Measurements from ENCODE around the gene SHISAL2A.

SHISAL2A gene

DNA sequence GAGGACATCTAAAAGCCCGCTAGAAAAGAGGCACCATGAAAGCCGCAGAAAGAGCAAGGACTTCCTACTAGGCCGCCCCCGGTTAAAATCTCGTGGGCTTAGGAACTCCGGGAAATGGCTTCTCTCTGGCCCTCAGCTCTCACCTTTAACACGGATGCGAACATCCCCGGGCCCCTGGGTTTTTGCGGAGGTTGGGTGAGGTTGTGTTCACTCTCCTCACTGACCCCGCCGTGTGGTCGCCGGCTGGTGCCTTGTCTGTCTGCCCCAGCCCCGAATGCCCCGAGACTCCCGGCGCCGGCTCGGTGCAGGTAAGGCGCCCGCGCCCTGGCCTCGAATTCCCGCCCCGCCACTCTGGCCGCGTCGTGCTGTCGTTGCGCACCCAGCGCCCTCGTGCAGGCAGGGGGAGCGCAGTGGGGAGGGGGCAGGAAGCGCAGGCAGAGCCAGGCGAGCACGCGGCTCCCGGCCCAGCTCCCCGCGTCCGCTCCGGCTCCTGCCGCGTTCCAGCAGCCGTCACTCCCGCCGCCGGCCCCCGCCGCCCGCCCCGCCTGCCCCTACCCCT lies at the start of gene SHISAL2A:
TSS of gene SHISAL2A (plus strand) at position 437 of the 559 bp plus-strand sequence. CDS start 326 bp downstream, outside the sequence.
- DNase-seq (ENCODE audit: low spot score): no peak

DNA sequence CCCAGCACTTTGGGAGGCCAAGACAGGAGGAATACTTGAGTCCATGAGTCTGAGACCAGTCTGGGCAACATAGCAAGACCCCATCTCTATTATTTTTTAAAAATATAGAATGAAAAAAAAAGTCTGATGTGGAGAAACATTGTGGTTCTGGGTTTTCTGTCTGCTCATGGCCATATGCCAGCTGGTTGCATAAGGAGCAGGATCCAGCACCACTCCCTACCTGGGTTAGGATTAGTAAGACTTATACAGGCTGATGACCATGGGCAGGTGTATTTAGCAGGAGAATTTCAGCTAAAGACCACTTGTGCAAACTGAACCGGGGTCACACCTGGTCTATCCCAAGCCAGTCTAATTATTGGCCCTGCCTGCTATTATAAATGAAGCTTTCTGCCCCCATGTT lies 47.5 kb upstream of the SHISAL2A start:
- no peak for DNase-seq (ENCODE audit: low spot score)

GRCh38 chr1:52588027-52588426 lies 44.9 kb upstream of the SHISAL2A start:
- no peak for DNase-seq (ENCODE audit: low spot score)

- no peak for DNase-seq (ENCODE audit: low spot score)
Measured at GRCh38 chr1:52588535-52588934, 44.4 kb upstream of the SHISAL2A start.

DNA sequence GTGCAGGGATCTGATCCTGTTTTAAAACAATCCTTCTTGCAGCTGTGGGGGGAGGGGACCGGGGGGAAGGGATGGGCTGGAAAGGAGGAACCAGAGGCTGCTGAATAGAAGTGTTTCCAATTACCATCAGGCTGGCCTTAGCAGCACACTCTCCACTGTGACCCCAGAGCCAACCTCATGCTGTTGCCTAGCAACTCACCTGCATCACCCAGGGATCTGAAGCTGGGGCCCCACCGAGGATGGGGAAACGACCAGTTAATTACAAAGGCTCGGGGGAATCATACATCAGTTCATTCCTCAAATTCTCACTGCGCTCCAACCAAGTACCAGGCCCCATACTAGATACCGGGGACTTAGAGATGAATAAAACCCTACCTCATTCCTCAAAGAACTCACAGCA lies 42.7 kb upstream of the SHISAL2A start:
- no peak for DNase-seq (ENCODE audit: low spot score)

GRCh38 chr1:52592637-52593323 lies 40.2 kb upstream of the SHISAL2A start:
- no peak for DNase-seq (ENCODE audit: low spot score)

DNA sequence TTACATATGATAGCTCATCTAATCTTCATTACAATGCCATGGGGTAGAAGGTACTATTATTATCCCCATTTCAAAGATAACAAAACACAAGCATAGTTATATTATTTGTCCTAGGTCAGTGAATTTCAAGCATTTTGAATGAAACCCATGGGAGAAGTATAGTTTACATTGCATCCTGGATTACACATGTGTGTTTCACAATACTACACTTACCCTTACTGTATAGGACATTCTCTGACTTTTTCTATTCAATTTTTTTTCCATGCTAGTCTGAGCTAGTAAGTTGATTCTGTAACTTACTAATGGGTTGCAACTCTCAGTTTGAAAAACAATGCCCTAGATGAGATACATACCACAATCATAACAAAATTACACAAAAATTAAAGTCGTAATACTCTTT lies 39.5 kb upstream of the SHISAL2A start:
- DNase-seq (ENCODE audit: low spot score): no peak

DNA sequence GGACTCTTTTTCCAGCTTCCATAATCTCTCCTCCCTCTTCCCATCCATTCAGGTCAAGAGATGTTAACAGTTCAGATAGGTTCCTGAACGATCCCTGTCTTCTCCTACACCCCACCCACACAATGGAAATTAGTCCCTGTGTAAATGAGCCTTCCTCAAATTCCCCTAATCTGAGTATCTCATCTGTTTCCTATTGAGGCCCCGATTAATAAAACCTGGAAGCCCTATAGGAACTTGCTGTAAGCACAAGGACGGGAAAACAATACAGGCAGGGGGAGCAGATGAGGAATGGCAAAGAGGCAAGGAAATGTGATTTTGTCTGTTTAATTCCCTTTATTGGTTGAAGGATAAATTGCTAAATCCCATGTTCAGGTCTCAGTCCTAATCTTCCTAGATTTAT lies 37.9 kb upstream of the SHISAL2A start:
- DNase-seq (ENCODE audit: low spot score): no peak

GRCh38 chr1:52597912-52598311 lies 35.1 kb upstream of the SHISAL2A start:
- DNase-seq (ENCODE audit: low spot score): no peak

DNA sequence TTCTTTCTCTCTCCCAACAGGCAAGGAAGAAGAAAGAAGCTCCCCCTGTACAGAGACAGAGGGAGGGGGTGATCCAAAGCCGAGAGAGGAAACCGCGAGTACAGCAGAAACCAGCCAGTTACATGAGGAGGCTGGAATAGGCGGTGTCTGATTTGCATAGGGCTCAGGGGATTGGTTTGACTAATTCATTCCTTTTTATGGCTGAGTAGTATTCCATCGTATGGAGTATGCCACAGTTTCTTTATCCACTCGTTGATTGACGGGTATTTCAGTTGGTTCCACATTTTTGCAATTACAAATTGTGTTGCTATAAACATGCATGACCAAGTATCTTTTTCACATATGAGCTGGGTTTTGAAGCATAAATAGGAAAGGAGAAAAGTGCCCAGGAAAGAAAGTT lies 34.2 kb upstream of the SHISAL2A start:
- DNase-seq (ENCODE audit: low spot score): no peak

DNA sequence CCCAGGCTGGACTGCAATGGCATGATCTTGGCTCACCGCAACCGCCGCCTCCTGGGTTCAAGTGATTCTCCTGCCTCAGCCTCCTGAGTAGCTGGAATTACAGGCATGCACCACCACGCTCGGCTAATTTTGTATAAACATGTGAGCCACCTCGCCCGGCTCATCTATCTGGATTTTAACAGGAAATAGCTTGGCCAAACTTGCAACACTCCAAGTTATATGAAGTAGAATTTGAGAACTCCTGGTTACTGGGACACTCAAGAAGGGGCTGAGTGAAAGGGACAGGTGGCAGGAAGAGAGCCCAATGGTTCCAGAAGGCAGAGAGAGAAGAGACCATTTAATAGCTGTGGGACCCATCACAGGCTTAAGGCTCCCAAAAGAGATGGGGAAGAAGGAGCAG lies 33.7 kb upstream of the SHISAL2A start:
- no peak for DNase-seq (ENCODE audit: low spot score)

DNA sequence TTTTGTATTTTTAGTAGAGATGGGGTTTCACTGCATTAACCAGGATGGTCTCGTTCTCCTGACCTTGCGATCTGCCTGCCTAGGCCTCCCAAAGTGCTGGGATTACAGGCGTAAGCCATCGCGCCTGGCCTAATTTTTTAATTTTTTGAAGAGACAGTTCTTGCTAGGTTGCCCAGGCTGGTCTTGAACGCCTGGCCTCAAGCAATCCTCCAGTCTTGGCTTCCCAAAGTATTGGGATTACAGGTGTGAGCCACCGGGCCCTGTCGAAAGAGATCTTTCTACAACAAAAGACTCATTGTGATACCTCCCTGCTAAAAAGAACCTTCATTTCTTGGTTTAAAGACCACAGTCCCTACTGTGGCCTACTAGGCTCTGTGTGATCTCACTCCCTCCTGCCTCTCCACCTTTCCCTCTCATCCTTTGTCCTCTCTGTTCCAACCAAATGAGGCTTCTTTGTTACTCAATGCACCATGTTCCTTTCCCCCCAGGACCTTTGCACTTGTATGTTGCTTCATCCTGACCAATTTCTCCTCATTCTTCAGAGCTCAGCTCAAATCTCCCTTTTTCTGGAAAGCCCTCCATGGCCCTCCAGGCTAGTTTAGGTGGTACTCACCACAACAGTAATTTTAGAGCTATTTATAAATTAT lies 32.3 kb upstream of the SHISAL2A start:
- DNase-seq (ENCODE audit: low spot score): no peak

GRCh38 chr1:52601519-52601918 lies 31.4 kb upstream of the SHISAL2A start:
- DNase-seq (ENCODE audit: low spot score): no peak

DNA sequence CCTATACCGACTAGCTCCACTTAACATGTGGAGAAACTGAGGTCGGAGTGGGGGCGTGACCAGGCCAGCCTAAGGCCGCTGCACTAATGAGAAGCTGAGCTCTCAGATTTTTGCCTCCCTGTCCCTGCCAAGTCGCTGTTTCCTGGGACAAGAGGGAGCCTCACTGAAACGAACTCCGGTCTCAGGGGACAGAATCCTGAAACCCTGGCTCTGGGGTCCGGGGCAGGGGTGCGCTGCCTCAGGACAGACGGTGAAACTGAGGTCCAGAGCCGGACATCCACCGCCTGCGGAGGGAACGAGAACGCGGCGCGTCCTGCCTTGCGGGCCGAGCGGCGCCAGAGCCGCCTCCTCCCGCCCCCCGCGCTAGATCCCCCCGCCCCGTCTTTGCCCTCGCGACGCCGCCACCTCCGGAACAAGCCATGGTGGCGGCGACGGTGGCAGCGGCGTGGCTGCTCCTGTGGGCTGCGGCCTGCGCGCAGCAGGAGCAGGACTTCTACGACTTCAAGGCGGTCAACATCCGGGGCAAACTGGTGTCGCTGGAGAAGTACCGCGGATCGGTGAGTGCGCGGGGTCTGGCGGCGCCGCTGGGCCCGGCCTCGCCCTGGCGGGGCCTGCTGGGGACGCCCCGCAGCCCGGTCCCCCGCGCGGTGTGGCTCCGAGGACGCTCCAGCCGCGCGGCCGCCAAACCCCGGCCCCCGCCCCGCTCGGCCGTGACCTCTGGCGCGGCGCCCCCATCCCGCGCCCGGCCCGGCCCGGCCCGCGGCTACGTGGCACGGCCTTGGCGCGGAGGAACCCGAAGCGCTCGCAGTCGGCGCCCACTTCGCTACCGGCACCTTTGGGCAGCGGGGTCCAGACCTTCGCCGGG lies 30.7 kb upstream of the SHISAL2A start, which contains the start of gene GPX7:
TSS of gene GPX7 (plus strand) at position 381 of the 865 bp plus-strand sequence. CDS start at position 420, 39 bp downstream.
- DNase-seq (ENCODE audit: low spot score): peak; percentile 36

GRCh38 chr1:52602856-52603600 lies 29.9 kb upstream of the SHISAL2A start:
- no peak for DNase-seq (ENCODE audit: low spot score)

- DNase-seq (ENCODE audit: low spot score): no peak
Measured at GRCh38 chr1:52603630-52604029, 29.3 kb upstream of the SHISAL2A start.

- no peak for DNase-seq (ENCODE audit: low spot score)
Measured at GRCh38 chr1:52604063-52604770, 28.8 kb upstream of the SHISAL2A start.

DNA sequence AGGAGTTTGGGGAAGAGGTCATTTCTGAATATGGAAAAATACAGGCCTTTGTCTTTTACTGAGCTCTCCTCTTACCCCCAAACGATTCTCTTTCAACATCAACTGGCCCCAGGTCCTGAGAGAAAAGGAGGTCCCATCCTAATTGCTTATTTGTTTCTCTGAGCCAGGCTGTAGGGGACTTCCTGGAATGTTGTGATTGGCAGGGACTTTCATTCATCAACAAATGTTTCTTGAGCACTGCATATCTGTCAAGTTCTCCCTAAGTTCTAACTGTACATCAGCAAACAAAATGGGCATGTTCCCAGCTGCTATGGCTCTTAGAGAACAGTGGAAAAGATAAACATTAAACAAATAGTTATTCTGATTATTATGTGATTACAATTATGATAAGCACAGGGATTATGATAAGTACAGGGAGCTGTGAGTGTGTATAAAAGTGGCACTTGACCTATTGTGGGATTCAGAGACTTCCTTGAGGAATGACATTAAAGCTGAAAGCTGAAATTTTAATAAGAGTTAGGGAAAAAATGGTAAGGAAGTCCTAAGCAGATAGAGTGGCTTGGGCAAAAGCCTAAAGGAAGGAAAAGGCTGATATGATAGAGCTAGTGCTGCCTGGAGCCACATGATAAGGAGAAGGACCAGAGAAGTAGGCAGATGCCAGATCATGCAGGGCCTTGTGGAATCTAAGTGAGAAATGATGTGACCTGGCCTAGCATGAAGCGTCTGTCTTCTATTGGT lies 19.2 kb upstream of the SHISAL2A start:
- no peak for DNase-seq (ENCODE audit: low spot score)

GRCh38 chr1:52614671-52615070 lies 18.3 kb upstream of the SHISAL2A start:
- DNase-seq (ENCODE audit: low spot score): no peak

DNA sequence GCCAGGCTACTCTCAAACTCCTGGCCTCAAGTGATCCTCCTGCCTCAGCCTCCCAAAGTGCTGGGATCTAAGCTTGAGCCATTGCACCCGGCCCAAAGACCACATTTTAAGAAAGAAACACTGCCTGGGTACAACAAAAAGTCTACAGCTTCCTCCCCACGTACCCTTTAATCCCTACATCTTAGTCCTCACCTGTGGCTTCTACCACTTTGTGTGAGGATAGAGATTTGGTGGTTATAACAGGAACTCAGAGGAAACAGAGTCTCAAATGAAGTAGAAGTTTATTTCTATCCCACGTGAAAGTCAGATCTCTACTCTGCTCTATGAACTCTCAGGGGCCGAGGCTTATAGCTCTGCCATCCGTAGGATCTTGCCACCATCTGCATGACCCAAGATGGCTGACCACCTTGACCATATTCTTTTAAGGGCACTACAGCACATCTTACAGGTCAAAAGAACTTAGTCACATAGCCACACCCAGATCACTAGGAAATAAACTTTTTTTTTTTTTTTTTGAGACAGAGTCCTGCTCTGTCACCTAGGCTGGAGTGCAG lies 17.4 kb upstream of the SHISAL2A start:
- DNase-seq (ENCODE audit: low spot score): no peak

Data from putamen (tissue), 1 donor.